ENCODE measurements around the gene DPH7.
"Not testable (repeated sequence)": the region's sequence is repeated elsewhere in the genome, so short reads cannot be mapped to it uniquely, and the experiment has no call there.

DPH7 gene

GRCh38 chr9:137606005-137606621 is 27.4 kb upstream of the DPH7 start:
- DNase-seq = no peak

GRCh38 chr9:137605121-137606004 is 26.6 kb upstream of the DPH7 start, which contains the start of gene ARRDC1:
Gene ARRDC1 (plus strand): TSS chr9:137605686. CDS start chr9:137605718, 32 bp downstream.
- peak; percentile 98 for DNase-seq

- no peak for DNase-seq
Observed at GRCh38 chr9:137604345-137605086, 25.8 kb upstream of the DPH7 start.

GRCh38 chr9:137603879-137604278 is 25.2 kb upstream of the DPH7 start:
- no peak for DNase-seq

GRCh38 chr9:137602661-137603060 is 23.9 kb upstream of the DPH7 start:
- DNase-seq = no peak

GRCh38 chr9:137598943-137599342 is 20.2 kb upstream of the DPH7 start:
- DNase-seq = no peak

- DNase-seq = not testable (repeated sequence)
Observed at GRCh38 chr9:137596577-137596976, 17.9 kb upstream of the DPH7 start.

- DNase-seq = no peak
Observed at GRCh38 chr9:137593176-137593575, 14.5 kb upstream of the DPH7 start.

GRCh38 chr9:137592767-137593166 is 14.0 kb upstream of the DPH7 start:
- DNase-seq = no peak

GRCh38 chr9:137590469-137591383 is 12.0 kb upstream of the DPH7 start, which contains the start of gene ZMYND19:
Gene ZMYND19 (minus strand): TSS chr9:137590512. CDS start chr9:137590263, 249 bp downstream.
- DNase-seq = peak; percentile 93

- no peak for DNase-seq
Observed at GRCh38 chr9:137590123-137590468, 11.4 kb upstream of the DPH7 start.

GRCh38 chr9:137589441-137590122 is 10.9 kb upstream of the DPH7 start:
- DNase-seq = peak; percentile 7

GRCh38 chr9:137588891-137589290 is 10.2 kb upstream of the DPH7 start:
- no peak for DNase-seq

- DNase-seq = no peak
Observed at GRCh38 chr9:137588311-137588710, 9.6 kb upstream of the DPH7 start.

- DNase-seq = no peak
Observed at GRCh38 chr9:137586854-137587253, 8.1 kb upstream of the DPH7 start.

GRCh38 chr9:137583957-137584356 is 5.2 kb upstream of the DPH7 start:
- DNase-seq = no peak

- no peak for DNase-seq
Observed at GRCh38 chr9:137583347-137583746, 4.6 kb upstream of the DPH7 start.

GRCh38 chr9:137582286-137582860 is 3.6 kb upstream of the DPH7 start:
- peak; percentile 26 for DNase-seq

- no peak for DNase-seq
Observed at GRCh38 chr9:137581361-137582285, 2.9 kb upstream of the DPH7 start.

GRCh38 chr9:137580954-137581322 is 2.2 kb upstream of the DPH7 start:
- DNase-seq = no peak

All from CD4-positive, alpha-beta T cell treated with Interleukin-17A for 4 hours (primary cell).